GM13976 (cell line): Measurements from ENCODE around the gene MAP1LC3B.

Experiments
- DNase-seq: peaks from one replicate; pipeline ENCODE4 v3.0.0; 2012; ENCODE audit warnings: low spot score
- CTCF ChIP-seq: IDR thresholded peaks from 2 replicates; pipeline ENCODE4 v1.5.1; 2012; ENCODE audit warnings: borderline replicate concordance, mild to moderate bottlenecking; ENCODE audit not compliant: insufficient read depth; ENCODE audit errors: extremely low read depth, missing control alignments, control extremely low read depth
- in situ Hi-C: fragments of 300-500 bp; cut with MboI; formaldehyde crosslinking; loops from one replicate; pipeline ENCODE4 v1.12.0; 2022; ENCODE audit warnings: low sequenced_read_pairs, mixed read lengths, inconsistent platforms; ENCODE audit not compliant: unreplicated experiment

The MAP1LC3B gene

GRCh38 chr16:87345726-87346424 is 46.3 kb upstream of the MAP1LC3B start:
- in situ Hi-C loops: no loop called here

GRCh38 chr16:87346517-87347060 is 45.5 kb upstream of the MAP1LC3B start:
- no peak for TF ChIP-seq CTCF
- in situ Hi-C loops: no loop called here
- no peak for DNase-seq

More at GRCh38 chr16:87345726-87346424, 46.3 kb upstream of the MAP1LC3B start:
- DNase-seq: no peak
- no peak for TF ChIP-seq CTCF

- no peak for TF ChIP-seq CTCF
- DNase-seq: no peak
- in situ Hi-C loops: no loop called here
Measured at GRCh38 chr16:87347932-87348615, 44.1 kb upstream of the MAP1LC3B start.

GRCh38 chr16:87348616-87349157 is 43.4 kb upstream of the MAP1LC3B start:
- in situ Hi-C loops: no loop called here
- no peak for TF ChIP-seq CTCF
- DNase-seq: no peak

GRCh38 chr16:87350031-87350430 is 42.1 kb upstream of the MAP1LC3B start:
- no peak for DNase-seq
- no peak for TF ChIP-seq CTCF
- in situ Hi-C loops: no loop called here

GRCh38 chr16:87350681-87351319 is 41.3 kb upstream of the MAP1LC3B start:
- in situ Hi-C loops: no loop called here
- no peak for DNase-seq
- TF ChIP-seq CTCF: no peak
